GM12878 (cell line): ENCODE measurements around the gene HPS6.

ENCODE experiments used
- ASH2L ChIP-seq: fragments of 300-600, 200-600 bp; sonication (generic); IDR thresholded peaks from 2 replicates; pipeline ENCODE4 v1.6.1; 2017; ENCODE audit warnings: low read depth, mild to moderate bottlenecking, borderline replicate concordance
- BMI1 ChIP-seq: fragments of 450-650 bp; IDR thresholded peaks from 2 replicates; pipeline ENCODE4 v1.6.1; 2016; ENCODE audit warnings: mild to moderate bottlenecking, moderate library complexity, borderline replicate concordance
- EED ChIP-seq: sonication (generic); IDR thresholded peaks from 2 replicates; pipeline ENCODE4 v1.6.1; 2016; ENCODE audit warnings: antibody characterized with exemption, low read depth
- EP300 ChIP-seq, 2 experiments: fragments of 150-350 bp in 1 of 2; IDR thresholded peaks; 2 replicates each; pipeline ENCODE4 v1.6.1; 2011 to 2012; ENCODE audit warnings: low read depth in 2 of 2, low read length in 2 of 2, borderline replicate concordance in 1 of 2, improper control_type of control experiment in 1 of 2, inconsistent platforms in 1 of 2; ENCODE audit not compliant: control insufficient read depth in 1 of 2
- ESRRA ChIP-seq: IDR thresholded peaks from 2 replicates; pipeline ENCODE4 v1.6.1; 2012; ENCODE audit warnings: mild to moderate bottlenecking, low read length, improper control_type of control experiment
- JUNB ChIP-seq: IDR thresholded peaks from 2 replicates; pipeline ENCODE4 v1.6.1; 2016; ENCODE audit warnings: antibody characterized with exemption, mild to moderate bottlenecking
- POLR2A ChIP-seq: IDR thresholded peaks from 2 replicates; pipeline ENCODE4 v1.6.1; 2011; ENCODE audit warnings: low read depth, mild to moderate bottlenecking, low read length
- POLR2AphosphoS5 ChIP-seq: IDR thresholded peaks from 2 replicates; pipeline ENCODE4 v1.6.1; 2011; ENCODE audit warnings: mild to moderate bottlenecking, low read length, inconsistent platforms
- RFX5 ChIP-seq: IDR thresholded peaks from 2 replicates; pipeline ENCODE4 v1.6.1; 2011; ENCODE audit warnings: low read depth, low read length, improper control_type of control experiment
- SMC3 ChIP-seq: IDR thresholded peaks from 2 replicates; pipeline ENCODE4 v1.6.1; 2011; ENCODE audit warnings: low read length, improper control_type of control experiment, borderline replicate concordance
- ZNF24 ChIP-seq: fragments of 450-650 bp; IDR thresholded peaks from 2 replicates; pipeline ENCODE4 v1.6.1; 2017; ENCODE audit warnings: antibody characterized with exemption, mild to moderate bottlenecking
- ZSCAN29 ChIP-seq: fragments of 450-650 bp; IDR thresholded peaks from 2 replicates; pipeline ENCODE4 v1.6.1; 2017; ENCODE audit warnings: mild to moderate bottlenecking, moderate library complexity
- TF ChIP-seq, protein P1 (sequence below), 3 experiments: IDR thresholded peaks in 2 of 3; conservative IDR thresholded peaks in 1 of 3; 2 replicates each; pipeline ENCODE4 v1.5.1; 2011; ENCODE audit warnings: low read depth in 3 of 3, low read length in 3 of 3, mild to moderate bottlenecking in 3 of 3, control low read depth in 2 of 3, moderate library complexity in 2 of 3, inconsistent platforms in 1 of 3, mixed read lengths in 1 of 3; ENCODE audit not compliant: control insufficient read depth in 2 of 3, insufficient read depth in 1 of 3; ENCODE audit errors: extremely low read depth in 1 of 3
- TF ChIP-seq, protein P2 (sequence below): fragments of 150-350 bp; IDR thresholded peaks from 2 replicates; pipeline ENCODE4 v1.6.1; 2014; ENCODE audit warnings: mild to moderate bottlenecking, low read depth, low read length

DNA sequence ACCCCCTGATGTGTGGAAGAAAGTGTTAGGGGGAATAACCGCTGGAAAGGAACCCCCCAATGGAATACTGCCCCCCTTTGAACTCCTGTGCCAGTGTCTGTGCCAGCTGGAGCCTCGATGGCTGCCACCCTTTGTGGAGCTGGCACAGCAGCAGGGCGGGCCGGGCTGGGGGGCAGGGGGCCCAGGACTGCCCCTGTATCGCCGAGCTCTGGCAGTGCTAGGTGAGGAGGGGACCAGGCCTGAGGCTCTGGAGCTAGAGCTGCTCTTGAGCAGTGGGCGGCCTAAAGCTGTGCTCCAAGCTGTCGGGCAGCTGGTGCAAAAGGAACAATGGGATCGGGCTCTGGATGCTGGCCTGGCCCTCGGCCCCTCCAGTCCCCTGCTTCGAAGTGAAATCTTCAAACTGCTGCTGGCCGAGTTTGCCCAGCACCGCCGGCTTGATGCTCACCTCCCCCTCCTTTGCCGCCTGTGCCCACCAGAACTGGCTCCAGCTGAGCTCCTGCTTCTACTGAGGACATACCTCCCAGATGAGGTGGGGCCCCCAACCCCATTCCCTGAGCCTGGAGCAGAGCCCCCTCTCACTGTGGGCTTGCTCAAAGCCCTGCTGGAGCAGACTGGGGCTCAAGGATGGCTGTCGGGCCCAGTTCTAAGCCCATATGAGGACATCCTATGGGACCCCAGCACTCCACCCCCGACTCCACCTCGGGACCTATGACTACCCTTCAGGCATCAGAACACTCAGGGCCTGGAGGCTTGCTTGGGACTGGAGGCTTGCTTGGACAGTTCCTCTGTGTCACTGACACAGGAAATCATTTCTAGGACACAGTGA is 2.2 kb downstream of the HPS6 start:
- TF ChIP-seq ZSCAN29, result no peak
- no peak for TF ChIP-seq ASH2L
- TF ChIP-seq POLR2A, result no peak
- no peak for TF ChIP-seq EED
- TF ChIP-seq POLR2AphosphoS5, result no peak
- TF ChIP-seq, protein P1, sequence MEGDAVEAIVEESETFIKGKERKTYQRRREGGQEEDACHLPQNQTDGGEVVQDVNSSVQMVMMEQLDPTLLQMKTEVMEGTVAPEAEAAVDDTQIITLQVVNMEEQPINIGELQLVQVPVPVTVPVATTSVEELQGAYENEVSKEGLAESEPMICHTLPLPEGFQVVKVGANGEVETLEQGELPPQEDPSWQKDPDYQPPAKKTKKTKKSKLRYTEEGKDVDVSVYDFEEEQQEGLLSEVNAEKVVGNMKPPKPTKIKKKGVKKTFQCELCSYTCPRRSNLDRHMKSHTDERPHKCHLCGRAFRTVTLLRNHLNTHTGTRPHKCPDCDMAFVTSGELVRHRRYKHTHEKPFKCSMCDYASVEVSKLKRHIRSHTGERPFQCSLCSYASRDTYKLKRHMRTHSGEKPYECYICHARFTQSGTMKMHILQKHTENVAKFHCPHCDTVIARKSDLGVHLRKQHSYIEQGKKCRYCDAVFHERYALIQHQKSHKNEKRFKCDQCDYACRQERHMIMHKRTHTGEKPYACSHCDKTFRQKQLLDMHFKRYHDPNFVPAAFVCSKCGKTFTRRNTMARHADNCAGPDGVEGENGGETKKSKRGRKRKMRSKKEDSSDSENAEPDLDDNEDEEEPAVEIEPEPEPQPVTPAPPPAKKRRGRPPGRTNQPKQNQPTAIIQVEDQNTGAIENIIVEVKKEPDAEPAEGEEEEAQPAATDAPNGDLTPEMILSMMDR (IDR thresholded peaks at IDR 0.05 in 2 of 3, conservative IDR thresholded peaks at IDR 0.05 in 1 of 3; ENCODE audit: control insufficient read depth in 2 of 3, extremely low read depth in 1 of 3, insufficient read depth in 1 of 3, low read depth in 3 of 3, low read length in 3 of 3), result no peak
- no peak for TF ChIP-seq BMI1
- no peak for TF ChIP-seq EP300 (IDR thresholded peaks at IDR 0.05; ENCODE audit: borderline replicate concordance in 1 of 2, control insufficient read depth in 1 of 2, low read depth in 2 of 2, low read length in 2 of 2)
- TF ChIP-seq ESRRA, result no peak
- TF ChIP-seq, protein P2, sequence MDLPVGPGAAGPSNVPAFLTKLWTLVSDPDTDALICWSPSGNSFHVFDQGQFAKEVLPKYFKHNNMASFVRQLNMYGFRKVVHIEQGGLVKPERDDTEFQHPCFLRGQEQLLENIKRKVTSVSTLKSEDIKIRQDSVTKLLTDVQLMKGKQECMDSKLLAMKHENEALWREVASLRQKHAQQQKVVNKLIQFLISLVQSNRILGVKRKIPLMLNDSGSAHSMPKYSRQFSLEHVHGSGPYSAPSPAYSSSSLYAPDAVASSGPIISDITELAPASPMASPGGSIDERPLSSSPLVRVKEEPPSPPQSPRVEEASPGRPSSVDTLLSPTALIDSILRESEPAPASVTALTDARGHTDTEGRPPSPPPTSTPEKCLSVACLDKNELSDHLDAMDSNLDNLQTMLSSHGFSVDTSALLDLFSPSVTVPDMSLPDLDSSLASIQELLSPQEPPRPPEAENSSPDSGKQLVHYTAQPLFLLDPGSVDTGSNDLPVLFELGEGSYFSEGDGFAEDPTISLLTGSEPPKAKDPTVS, result no peak
- no peak for TF ChIP-seq JUNB
- TF ChIP-seq SMC3, result no peak
- TF ChIP-seq ZNF24, result no peak
- TF ChIP-seq RFX5, result no peak
